AG09319 (cell line): ENCODE measurements around the gene KCNG1.

ENCODE experiments used
- DNase-seq: peaks from one replicate; pipeline ENCODE4 v3.0.0-alpha.2; 2010; ENCODE audit warnings: low read depth; ENCODE audit errors: extremely low read depth
- TF ChIP-seq, protein P1 (sequence below): IDR thresholded peaks from 2 replicates; pipeline ENCODE4 v1.5.1; 2011; ENCODE audit warnings: low read depth, mild to moderate bottlenecking, inconsistent platforms, low read length, moderate library complexity

The KCNG1 gene

DNA sequence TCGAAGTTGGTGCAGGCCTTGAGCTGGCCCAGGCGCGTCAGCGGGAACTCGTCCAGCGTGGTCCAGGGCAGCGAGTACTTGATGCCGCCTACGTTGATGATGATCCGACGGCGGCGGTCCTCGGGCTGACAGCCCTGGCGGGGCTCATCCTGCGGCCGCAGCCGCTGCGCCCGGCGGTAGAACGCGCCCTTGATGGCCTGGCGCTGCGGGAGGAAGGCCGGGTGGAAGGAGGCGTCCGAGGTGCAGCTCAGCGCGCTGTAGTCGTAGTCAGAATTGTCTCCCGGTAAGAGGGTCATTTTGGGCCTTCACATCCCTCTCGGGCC, 12.9 kb downstream of the KCNG1 start:
- no peak for DNase-seq
- TF ChIP-seq, protein P1, sequence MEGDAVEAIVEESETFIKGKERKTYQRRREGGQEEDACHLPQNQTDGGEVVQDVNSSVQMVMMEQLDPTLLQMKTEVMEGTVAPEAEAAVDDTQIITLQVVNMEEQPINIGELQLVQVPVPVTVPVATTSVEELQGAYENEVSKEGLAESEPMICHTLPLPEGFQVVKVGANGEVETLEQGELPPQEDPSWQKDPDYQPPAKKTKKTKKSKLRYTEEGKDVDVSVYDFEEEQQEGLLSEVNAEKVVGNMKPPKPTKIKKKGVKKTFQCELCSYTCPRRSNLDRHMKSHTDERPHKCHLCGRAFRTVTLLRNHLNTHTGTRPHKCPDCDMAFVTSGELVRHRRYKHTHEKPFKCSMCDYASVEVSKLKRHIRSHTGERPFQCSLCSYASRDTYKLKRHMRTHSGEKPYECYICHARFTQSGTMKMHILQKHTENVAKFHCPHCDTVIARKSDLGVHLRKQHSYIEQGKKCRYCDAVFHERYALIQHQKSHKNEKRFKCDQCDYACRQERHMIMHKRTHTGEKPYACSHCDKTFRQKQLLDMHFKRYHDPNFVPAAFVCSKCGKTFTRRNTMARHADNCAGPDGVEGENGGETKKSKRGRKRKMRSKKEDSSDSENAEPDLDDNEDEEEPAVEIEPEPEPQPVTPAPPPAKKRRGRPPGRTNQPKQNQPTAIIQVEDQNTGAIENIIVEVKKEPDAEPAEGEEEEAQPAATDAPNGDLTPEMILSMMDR: no peak

GRCh38 chr20:51009303-51010042, 13.4 kb downstream of the KCNG1 start:
- TF ChIP-seq, protein P1: no peak

DNA sequence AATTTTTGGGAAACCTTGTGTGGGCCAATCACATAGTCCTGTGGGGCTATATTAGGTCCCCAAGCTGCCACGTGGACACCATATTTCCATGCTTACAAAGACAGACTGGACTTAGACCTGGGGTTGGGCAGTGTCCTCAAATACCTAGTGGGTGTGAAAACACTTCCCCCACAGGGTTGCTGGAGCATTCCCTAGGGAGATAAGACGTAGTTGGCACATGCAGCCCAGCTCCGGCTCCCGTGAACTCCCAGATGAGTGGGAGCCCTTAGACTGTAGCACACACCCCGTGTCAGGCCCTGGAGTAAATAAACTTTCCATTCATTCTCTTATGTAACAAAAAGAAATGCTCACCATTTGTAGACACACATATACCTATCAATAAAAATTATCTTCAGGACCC, 14.2 kb downstream of the KCNG1 start:
- no peak for DNase-seq
- TF ChIP-seq, protein P1: no peak

More at GRCh38 chr20:51009303-51010042, 13.4 kb downstream of the KCNG1 start:
- DNase-seq: no peak

GRCh38 chr20:51005214-51005613, 17.7 kb downstream of the KCNG1 start:
- TF ChIP-seq, protein P1: no peak
- DNase-seq: no peak

GRCh38 chr20:51004781-51005180, 18.1 kb downstream of the KCNG1 start:
- DNase-seq: no peak
- TF ChIP-seq, protein P1: no peak

DNA sequence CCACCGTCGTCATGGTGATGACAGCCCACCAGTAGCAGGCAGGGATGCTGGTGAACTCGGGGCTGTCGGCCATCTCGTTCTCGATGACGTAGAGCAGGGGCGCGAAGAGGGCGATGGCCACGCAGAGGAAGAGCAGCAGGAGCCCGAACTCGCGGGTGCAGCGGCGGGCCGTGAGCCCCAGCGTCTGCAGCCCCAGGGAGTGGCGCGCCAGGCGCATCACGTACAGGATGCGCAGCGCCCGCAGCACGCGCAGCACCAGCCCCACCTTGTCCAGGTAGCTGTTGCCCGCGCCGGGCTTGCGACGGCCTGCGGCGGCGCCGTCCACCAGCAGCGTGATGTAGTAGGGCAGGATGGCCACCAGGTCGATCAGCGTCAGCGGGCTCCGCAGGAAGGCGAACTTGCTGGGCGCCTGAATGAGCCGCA, 18.6 kb downstream of the KCNG1 start:
- TF ChIP-seq, protein P1: no peak
- DNase-seq: no peak

DNA sequence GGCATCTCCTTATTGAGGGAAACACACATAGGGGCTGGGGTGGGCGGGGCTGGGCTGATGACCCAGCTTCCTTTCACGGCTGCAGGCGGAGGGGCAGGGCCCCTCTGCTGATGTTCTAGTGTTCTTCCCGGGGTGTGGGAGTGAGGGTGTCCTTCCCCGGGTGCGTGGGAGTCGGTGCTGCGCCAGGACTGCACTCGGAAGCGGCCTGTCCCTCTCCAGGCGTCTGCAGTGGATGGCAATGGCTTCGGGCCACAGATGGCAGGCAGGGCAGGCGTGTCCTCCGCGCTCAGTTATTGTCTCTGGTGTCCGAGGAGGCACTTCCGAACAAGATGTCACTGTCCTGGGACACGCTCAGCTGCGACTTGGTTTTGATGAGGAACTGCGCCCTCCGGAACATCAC, 19.2 kb downstream of the KCNG1 start:
- TF ChIP-seq, protein P1: no peak
- no peak for DNase-seq
